Measurements from ENCODE around the gene PLD1.
"Not testable (repeated sequence)": the region's sequence is repeated elsewhere in the genome, so short reads cannot be mapped to it uniquely, and the experiment has no call there.

The PLD1 gene

GRCh38 chr3:171626799-171627198, 183.5 kb downstream of the PLD1 start:
- DNase-seq (ENCODE audit: low spot score); FAIRE-seq: not testable (repeated sequence)

GRCh38 chr3:171622126-171622525, 188.2 kb downstream of the PLD1 start:
- no peak for DNase-seq (ENCODE audit: low spot score)
- no peak for FAIRE-seq

- DNase-seq (ENCODE audit: low spot score), result no peak
- no peak for FAIRE-seq
Observed at GRCh38 chr3:171620825-171621434, 189.4 kb downstream of the PLD1 start.

GRCh38 chr3:171616798-171617197, 193.5 kb downstream of the PLD1 start:
- no peak for FAIRE-seq
- no peak for DNase-seq (ENCODE audit: low spot score)

- FAIRE-seq, result no peak
- DNase-seq (ENCODE audit: low spot score), result no peak
Observed at GRCh38 chr3:171615686-171616085, 194.6 kb downstream of the PLD1 start.

GRCh38 chr3:171615281-171615680, 195.0 kb downstream of the PLD1 start:
- FAIRE-seq, result no peak
- DNase-seq (ENCODE audit: low spot score), result no peak

GRCh38 chr3:171614318-171614921, 195.9 kb downstream of the PLD1 start:
- FAIRE-seq (no peak), DNase-seq (ENCODE audit: low spot score) (peak; percentile 35)

GRCh38 chr3:171607452-171607851, 202.8 kb downstream of the PLD1 start:
- DNase-seq (ENCODE audit: low spot score) (no peak), FAIRE-seq (no peak)

GRCh38 chr3:171606151-171606751, 204.0 kb downstream of the PLD1 start:
- no peak for FAIRE-seq
- no peak for DNase-seq (ENCODE audit: low spot score)

- FAIRE-seq, result no peak
Observed at GRCh38 chr3:171604370-171604769, 205.9 kb downstream of the PLD1 start.

GRCh38 chr3:171602072-171602471, 208.2 kb downstream of the PLD1 start:
- no peak for FAIRE-seq
- DNase-seq (ENCODE audit: low spot score), result no peak

More at GRCh38 chr3:171604370-171604769, 205.9 kb downstream of the PLD1 start:
- DNase-seq (ENCODE audit: low spot score), result no peak

GRCh38 chr3:171600030-171600429, 210.3 kb downstream of the PLD1 start:
- DNase-seq (ENCODE audit: low spot score), result no peak
- no peak for FAIRE-seq

GRCh38 chr3:171598990-171599389, 211.3 kb downstream of the PLD1 start:
- no peak for FAIRE-seq

GRCh38 chr3:171592786-171593185, 217.5 kb downstream of the PLD1 start:
- FAIRE-seq (no peak), DNase-seq (ENCODE audit: low spot score) (no peak)

More at GRCh38 chr3:171598990-171599389, 211.3 kb downstream of the PLD1 start:
- no peak for DNase-seq (ENCODE audit: low spot score)

- FAIRE-seq (no peak), DNase-seq (ENCODE audit: low spot score) (no peak)
Observed at GRCh38 chr3:171591070-171591469, 219.2 kb downstream of the PLD1 start.

- FAIRE-seq, result no peak
- DNase-seq (ENCODE audit: low spot score), result no peak
Observed at GRCh38 chr3:171586274-171586673, 224.0 kb downstream of the PLD1 start.

GRCh38 chr3:171585039-171585438, 225.2 kb downstream of the PLD1 start:
- FAIRE-seq, result no peak

GRCh38 chr3:171584100-171584499, 226.2 kb downstream of the PLD1 start:
- DNase-seq (ENCODE audit: low spot score), result no peak
- FAIRE-seq, result no peak

More at GRCh38 chr3:171585039-171585438, 225.2 kb downstream of the PLD1 start:
- no peak for DNase-seq (ENCODE audit: low spot score)

GRCh38 chr3:171574556-171575240, 235.6 kb downstream of the PLD1 start:
- no peak for DNase-seq (ENCODE audit: low spot score)
- FAIRE-seq, result no peak

GRCh38 chr3:171569571-171570132, 240.6 kb downstream of the PLD1 start:
- DNase-seq (ENCODE audit: low spot score), result no peak
- no peak for FAIRE-seq

- DNase-seq (ENCODE audit: low spot score) (no peak), FAIRE-seq (no peak)
Observed at GRCh38 chr3:171568766-171569165, 241.5 kb downstream of the PLD1 start.
